Measurements from ENCODE around the gene EPHA4.

GRCh38 chr2:221600388-221600787 is 28.3 kb upstream of the EPHA4 start:
- TF ChIP-seq EZH2 (IDR thresholded peaks at IDR 0.05; ENCODE audit: insufficient read depth, poor library complexity, severe bottlenecking) (no peak), EZH2phosphoT487 (IDR thresholded peaks at IDR 0.05; ENCODE audit: insufficient read depth, low read depth) (no peak)

Data from GM23248 (cell line).